ENCODE data around the gene RNF111.
"Not testable (repeated sequence)": the region's sequence is repeated elsewhere in the genome, so short reads cannot be mapped to it uniquely, and the experiment has no call there.

Gene RNF111

DNA sequence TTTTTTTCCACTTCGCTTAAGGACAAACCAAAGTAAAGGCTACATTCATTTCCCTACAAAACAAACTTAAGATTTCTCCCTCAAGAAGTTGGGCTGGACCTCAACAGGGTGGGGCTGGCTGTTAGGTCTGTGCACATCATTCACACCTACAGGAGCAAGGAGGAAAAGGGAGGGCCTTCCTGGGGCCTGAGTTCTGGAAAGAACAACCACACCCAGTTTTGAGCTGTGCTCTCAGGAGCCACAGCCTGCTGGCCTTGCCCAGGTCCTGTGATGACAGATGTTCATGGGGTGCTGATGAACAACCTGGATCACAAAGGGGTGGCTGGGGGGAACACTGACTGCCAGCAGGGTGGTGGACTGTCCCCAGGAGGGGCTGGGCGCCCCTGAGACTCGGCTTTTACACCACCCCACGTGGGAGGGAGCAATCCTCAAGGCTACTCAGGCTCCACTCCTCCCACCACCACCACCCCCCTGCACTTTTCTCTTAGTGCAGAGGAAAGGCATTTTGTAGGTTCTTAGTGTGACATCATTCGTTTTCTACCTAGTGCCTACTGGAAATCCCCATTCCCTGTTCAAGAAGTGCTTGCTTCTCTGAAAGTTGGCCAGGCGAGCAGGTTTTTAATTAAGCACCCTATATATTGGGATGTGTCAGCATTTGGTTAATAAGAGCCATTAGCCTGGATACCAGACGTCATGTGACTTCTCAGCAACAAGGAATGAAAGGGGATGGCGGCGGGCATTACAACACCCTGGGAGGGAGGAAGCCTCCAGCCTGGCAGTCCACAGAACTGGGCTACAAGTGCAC is 153.2 kb downstream of the RNF111 start:
- DNase-seq = no peak

DNA sequence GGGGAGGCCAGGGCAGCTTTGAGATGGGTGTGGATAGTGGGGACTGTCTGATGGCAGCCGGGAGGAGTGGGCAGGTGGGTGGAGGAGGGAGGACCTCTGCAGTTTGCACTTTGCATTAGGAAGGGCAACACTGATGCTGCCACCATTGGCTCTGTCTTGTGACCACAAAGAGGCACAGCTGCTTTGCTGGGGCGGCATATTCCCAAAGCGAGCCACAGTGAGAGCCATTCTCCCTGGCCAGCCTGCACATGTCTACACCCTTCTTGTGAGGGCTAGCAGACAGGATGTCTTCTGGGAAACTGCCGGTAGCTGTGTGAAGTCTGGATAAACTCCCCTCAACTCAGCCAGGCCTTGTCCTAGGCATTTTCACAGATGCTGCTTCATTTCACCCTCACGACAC is 155.8 kb downstream of the RNF111 start:
- no peak for DNase-seq

DNA sequence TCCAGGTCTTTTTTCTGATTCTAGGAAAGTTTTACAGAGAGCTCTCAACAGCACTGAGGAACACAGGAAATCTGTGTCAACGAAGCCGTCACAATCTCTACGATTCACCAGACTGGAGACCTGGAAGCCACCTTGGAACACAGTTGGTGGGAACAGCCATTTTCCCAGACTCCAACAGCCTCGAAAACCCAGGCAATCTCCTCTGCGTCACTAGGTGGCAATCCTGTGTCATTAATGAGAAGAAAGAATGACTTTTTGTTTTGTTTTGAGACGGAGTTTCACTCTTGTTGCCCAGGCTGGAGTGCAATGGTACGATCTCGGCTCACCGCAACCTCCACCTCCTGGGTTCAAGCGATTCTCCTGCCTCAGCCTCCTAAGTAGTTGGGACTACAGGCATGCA is 157.1 kb downstream of the RNF111 start:
- DNase-seq = not testable (repeated sequence)
